OCI-LY1 (cell line): ENCODE results near the gene ACSF2.
"Not testable (repeated sequence)": the region's sequence is repeated elsewhere in the genome, so short reads cannot be mapped to it uniquely, and the experiment has no call there.

Source experiments
- H2AFZ ChIP-seq: fragments of 200-600 bp; sonication (generic), shearing (Covaris generic); 2 replicates; pipeline ENCODE4 v1.6.0; 2014; ENCODE audit warnings: antibody characterized with exemption, mild to moderate bottlenecking, low read length
- H3F3A ChIP-seq: fragments of 200-600 bp; sonication (generic), shearing (Covaris generic); 2 replicates; pipeline ENCODE4 v1.6.0; 2014; ENCODE audit warnings: mild to moderate bottlenecking, antibody characterized with exemption, low read length, moderate library complexity; ENCODE audit not compliant: insufficient read depth
- H3K27ac ChIP-seq: fragments of 200-600 bp; sonication (generic); 2 replicates; pipeline ENCODE4 v1.5.1; 2014; ENCODE audit warnings: low read length, mixed run types, mild to moderate bottlenecking, low read depth; ENCODE audit not compliant: poor library complexity, severe bottlenecking
- H3K27me3 ChIP-seq: fragments of 200-600 bp; sonication (generic); 2 replicates; pipeline ENCODE4 v1.6.0; 2014; ENCODE audit warnings: antibody characterized with exemption, mild to moderate bottlenecking, low read length, moderate library complexity; ENCODE audit not compliant: insufficient read depth
- H3K36me3 ChIP-seq: fragments of 200-600 bp; sonication (generic); 2 replicates; pipeline ENCODE4 v1.6.1; 2014; ENCODE audit warnings: mild to moderate bottlenecking, antibody characterized with exemption, low read length, moderate library complexity, mixed read lengths; ENCODE audit not compliant: insufficient read depth
- H3K4me1 ChIP-seq: fragments of 200-600 bp; sonication (generic); 2 replicates; pipeline ENCODE4 v1.5.1; 2014; ENCODE audit warnings: mild to moderate bottlenecking, low read length, moderate library complexity; ENCODE audit not compliant: insufficient read depth, severe bottlenecking
- H3K4me2 ChIP-seq: fragments of 200-600 bp; sonication (generic), shearing (Covaris generic); 2 replicates; pipeline ENCODE4 v1.6.1; 2014; ENCODE audit warnings: low read length
- H3K4me3 ChIP-seq: fragments of 200-600 bp; sonication (generic); 2 replicates; pipeline ENCODE4 v1.5.1; 2014; ENCODE audit warnings: low read length, low read depth, mild to moderate bottlenecking, mixed read lengths; ENCODE audit not compliant: poor library complexity, severe bottlenecking
- H3K79me2 ChIP-seq: fragments of 200-600 bp; shearing (Covaris generic); 2 replicates; pipeline ENCODE4 v1.6.1; 2016; ENCODE audit warnings: mixed run types, low read length, mixed read lengths; ENCODE audit not compliant: insufficient read depth
- H3K9ac ChIP-seq: fragments of 200-600 bp; sonication (generic), shearing (Covaris generic); 2 replicates; pipeline ENCODE4 v1.6.1; 2014; ENCODE audit warnings: mild to moderate bottlenecking, low read length, mixed read lengths
- H3K9me2 ChIP-seq: fragments of 200-600 bp; sonication (generic), shearing (Covaris generic); 2 replicates; pipeline ENCODE4 v1.6.1; 2014; ENCODE audit warnings: low read depth, mild to moderate bottlenecking, low read length, mixed read lengths
- H3K9me3 ChIP-seq: fragments of 200-600 bp; shearing (Covaris generic); 2 replicates; pipeline ENCODE4 v1.6.1; 2014; ENCODE audit warnings: low read length, mixed read lengths
- H4K20me1 ChIP-seq: fragments of 200-600 bp; sonication (generic), shearing (Covaris generic); 2 replicates; pipeline ENCODE4 v1.6.0; 2016; ENCODE audit warnings: mild to moderate bottlenecking, low read length; ENCODE audit not compliant: insufficient read depth
- CTCF ChIP-seq: fragments of 200-600 bp; sonication (generic), shearing (Covaris generic); IDR thresholded peaks from 2 replicates; pipeline ENCODE4 v1.5.1; 2017; ENCODE audit warnings: mild to moderate bottlenecking, antibody characterized with exemption, low read length, moderate library complexity, mixed read lengths
- EZH2 ChIP-seq: fragments of 200-600 bp; sonication (generic), shearing (Covaris generic); IDR thresholded peaks from 2 replicates; pipeline ENCODE4 v1.8.0; 2017; ENCODE audit warnings: borderline replicate concordance, mixed run types, mild to moderate bottlenecking, antibody characterized with exemption, low read length, moderate library complexity, mixed read lengths

ACSF2 gene

GRCh38 chr17:50470426-50470825, 44.4 kb downstream of the ACSF2 start:
- no peak overlapping the region for H3K9ac ChIP-seq
- no peak overlapping the region for H3K4me3 ChIP-seq
- no peaks in the 10 kb centered on the region for H3K36me3 ChIP-seq
- H3K79me2 ChIP-seq: no peaks in the 10 kb centered on the region
- H3K27me3 ChIP-seq: no peaks in the 10 kb centered on the region
- no peak overlapping the region for H3K27ac ChIP-seq
- TF ChIP-seq EZH2 (no peak), CTCF (no peak)
- H3K4me2 ChIP-seq: no peak overlapping the region
- H4K20me1 ChIP-seq: no peaks in the 10 kb centered on the region
- no peaks in the 10 kb centered on the region for H3F3A ChIP-seq
- no peak overlapping the region for H2AFZ ChIP-seq
- H3K9me2 ChIP-seq: no peaks in the 10 kb centered on the region
- no peaks in the 10 kb centered on the region for H3K9me3 ChIP-seq
- no peaks in the 10 kb centered on the region for H3K4me1 ChIP-seq

DNA sequence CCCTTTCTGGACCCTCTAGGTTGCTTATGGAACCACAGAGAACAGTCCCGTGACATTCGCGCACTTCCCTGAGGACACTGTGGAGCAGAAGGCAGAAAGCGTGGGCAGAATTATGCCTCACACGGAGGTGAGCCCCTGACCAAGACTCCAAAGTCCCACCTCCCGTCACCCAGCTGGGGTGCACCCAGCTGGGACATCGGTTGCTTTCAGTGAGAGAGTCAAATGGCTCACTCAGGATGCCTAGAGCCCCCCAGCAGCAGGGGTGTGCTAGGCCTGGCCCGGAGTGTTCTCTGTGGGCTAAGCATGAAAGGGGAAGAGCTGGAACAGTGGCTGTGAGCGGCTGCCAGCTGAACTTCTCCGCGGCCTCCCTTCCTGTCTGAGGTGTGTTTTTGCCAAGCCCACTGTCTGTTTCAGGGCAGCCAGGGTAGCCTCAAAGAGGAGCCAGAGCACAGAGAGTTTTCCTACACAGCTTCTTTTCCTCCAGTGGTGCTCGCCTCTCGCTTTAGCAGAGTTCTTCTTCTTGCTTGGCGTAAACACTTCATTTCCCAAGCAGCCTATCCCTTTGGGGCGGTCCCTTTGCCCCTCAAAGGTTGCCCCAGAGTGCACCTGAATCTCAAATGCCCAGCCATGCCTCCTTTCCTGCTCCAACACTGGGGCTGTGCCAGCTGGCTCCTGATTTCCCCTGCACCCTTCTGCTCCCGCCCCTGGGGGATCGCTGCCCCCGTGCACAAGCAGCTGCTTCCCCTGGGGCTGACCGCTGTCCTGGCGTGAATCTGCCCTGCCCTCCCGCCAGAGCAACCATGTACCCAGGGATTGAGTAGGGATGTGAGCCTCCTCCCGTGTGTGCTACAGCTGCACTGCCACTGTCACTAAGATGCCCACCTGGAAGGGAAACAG, 45.2 kb downstream of the ACSF2 start:
- Histone ChIP-seq H2AFZ (no peak overlapping the region), H4K20me1 (no peaks in the 10 kb centered on the region), H3K27ac (no peak overlapping the region), H3K9me3 (no peaks in the 10 kb centered on the region), H3K36me3 (no peaks in the 10 kb centered on the region), H3K4me3 (no peak overlapping the region), H3F3A (no peaks in the 10 kb centered on the region), H3K79me2 (no peaks in the 10 kb centered on the region), H3K4me2 (no peak overlapping the region), H3K27me3 (no peaks in the 10 kb centered on the region), H3K4me1 (no peaks in the 10 kb centered on the region), H3K9me2 (no peaks in the 10 kb centered on the region), H3K9ac (no peak overlapping the region)
- TF ChIP-seq CTCF (no peak), EZH2 (no peak)

GRCh38 chr17:50472286-50472685, 46.3 kb downstream of the ACSF2 start:
- no peak overlapping the region for H3K27ac ChIP-seq
- no peaks in the 10 kb centered on the region for H3K36me3 ChIP-seq
- H3K9me2 ChIP-seq: no peaks in the 10 kb centered on the region
- H2AFZ ChIP-seq: no peak overlapping the region
- TF ChIP-seq CTCF (no peak), EZH2 (no peak)
- H3K4me2 ChIP-seq: no peak overlapping the region
- H3F3A ChIP-seq: no peaks in the 10 kb centered on the region
- H4K20me1 ChIP-seq: no peaks in the 10 kb centered on the region
- no peaks in the 10 kb centered on the region for H3K27me3 ChIP-seq
- H3K9ac ChIP-seq: no peak overlapping the region
- no peaks in the 10 kb centered on the region for H3K9me3 ChIP-seq
- H3K79me2 ChIP-seq: no peaks in the 10 kb centered on the region
- no peaks in the 10 kb centered on the region for H3K4me1 ChIP-seq
- no peak overlapping the region for H3K4me3 ChIP-seq

DNA sequence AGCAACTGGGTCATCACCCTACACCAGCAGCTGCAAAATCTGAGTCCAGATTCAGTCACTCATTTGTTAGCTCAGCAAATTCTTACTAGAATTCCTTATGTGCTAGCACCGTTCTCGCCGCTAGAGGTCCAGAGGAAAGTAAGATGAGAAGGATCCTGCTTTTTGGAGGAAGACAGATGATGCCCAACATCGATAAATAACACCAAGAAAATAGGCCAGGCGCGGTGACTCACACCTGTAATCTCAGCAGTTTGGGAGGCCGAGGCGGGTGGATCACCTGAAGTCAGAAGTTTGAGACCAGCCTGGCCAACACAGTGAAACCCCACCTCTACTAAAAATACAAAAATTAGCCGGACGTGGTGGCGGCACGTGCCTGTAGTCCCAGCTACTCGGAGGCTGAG, 46.7 kb downstream of the ACSF2 start:
- H3K9me3 ChIP-seq, H3K27ac ChIP-seq, H3K36me3 ChIP-seq, H3K4me3 ChIP-seq, H4K20me1 ChIP-seq, H3K4me1 ChIP-seq, H2AFZ ChIP-seq, H3K79me2 ChIP-seq, H3K9me2 ChIP-seq, H3F3A ChIP-seq, H3K4me2 ChIP-seq, H3K27me3 ChIP-seq, H3K9ac ChIP-seq: not testable (repeated sequence)
